Stomach (tissue), 9 donors: ENCODE results near the gene KLK13. TPM values are rescaled to one million over a fixed set of nuclear protein-coding genes. Genes with fewer than 3 reads are reported as not detected.

Experiments used
- DNase-seq, 2 donors: peaks; one replicate each; pipeline versions ENCODE4 v3.0.0 to v3.0.0-alpha.2; 2013 to 2019
- H3K27ac ChIP-seq, 5 donors: fragments of 200-600 bp in 4 of 5; sonication (generic) in 4 of 5; one replicate each; pipeline ENCODE4 v1.5.1; 2013 to 2019; ENCODE audit warnings: mild to moderate bottlenecking in 1 of 5, moderate library complexity in 1 of 5
- H3K27me3 ChIP-seq, 3 donors: fragments of 200-600 bp; sonication (generic); one replicate each; pipeline ENCODE4 v1.5.1; 2017 to 2019; ENCODE audit warnings: mixed run types in 1 of 3
- H3K36me3 ChIP-seq, 4 donors: fragments of 200-600 bp; sonication (generic); 1 replicate in 3 of 4; 2 replicates in 1 of 4; pipeline ENCODE4 v1.5.1; 2016 to 2019
- H3K4me1 ChIP-seq, 4 donors: fragments of 200-600 bp; sonication (generic); one replicate each; pipeline ENCODE4 v1.5.1; 2016 to 2019
- H3K4me3 ChIP-seq, 4 donors: fragments of 200-600 bp; sonication (generic) in 3 of 4; one replicate each; pipeline ENCODE4 v1.5.1; 2016 to 2019; ENCODE audit warnings: mild to moderate bottlenecking in 1 of 4
- H3K9me3 ChIP-seq, 4 donors: fragments of 200-600 bp; sonication (generic); one replicate each; pipeline ENCODE4 v1.5.1; 2016 to 2019
- CTCF ChIP-seq, 7 experiments: fragments of 450-650 bp in 4 of 7; fragments of 200-600 bp in 3 of 7; sonication (generic) in 3 of 7; IDR thresholded peaks; one replicate each; pipeline ENCODE4 v1.5.1; 2016 to 2019; ENCODE audit warnings: antibody characterized with exemption in 7 of 7, control low read depth in 2 of 7, mild to moderate bottlenecking in 1 of 7
- EP300 ChIP-seq: sonication (generic); formaldehyde crosslinking; IDR thresholded peaks from one replicate; pipeline ENCODE4 v1.6.1; 2017; ENCODE audit warnings: antibody characterized with exemption
- POLR2A ChIP-seq, 4 donors: fragments of 450-650 bp; IDR thresholded peaks; one replicate each; pipeline ENCODE4 v1.6.1; 2016; ENCODE audit warnings: antibody characterized with exemption in 4 of 4, control low read depth in 2 of 4, mild to moderate bottlenecking in 1 of 4, moderate library complexity in 1 of 4
- POLR2AphosphoS5 ChIP-seq, 3 donors: sonication (generic); formaldehyde crosslinking; IDR thresholded peaks; one replicate each; pipeline ENCODE4 v1.6.1; 2016; ENCODE audit warnings: antibody characterized with exemption in 3 of 3
- WGBS, 5 donors: extraction: QIAGEN DNeasy Blood & Tissue Kit in 3 of 5; methylation state at CpG; one replicate each; pipeline versions ENCODE4 v1.1.5 to v1.1.7; 2013 to 2018; 5-methylcytosine and 5-hydroxymethylcytosine counted together
- intact Hi-C: fragments of 100-400 bp; cut with DNase I; formaldehyde crosslinking; loops from one replicate; pipeline ENCODE4 v1.15.1; 2023; ENCODE audit warnings: low total_unique reads
- polyA plus RNA-seq, 3 donors: library from polyadenylated mRNA; stranded (reverse); fragments of 200-250 nt; gene quantifications; one replicate each; pipeline ENCODE4 v1.2.3, GENCODE V29; 2013
- total RNA-seq, 5 donors: library from RNA; depleted of rRNA; stranded (reverse); fragments of >200 nt; gene quantifications; one replicate each; pipeline versions ENCODE4 v1.1.0 to v1.2.3, GENCODE V29; 2014 to 2016
- donor health status: healthy with polysubstance abuse.
- donor health status: Bipolar disorder and iron deficiency.
- donor health status: healthy.

The KLK13 gene
- total and polyA plus RNA-seq, 8 donors, result 3.2 to 82.1 (median 9.7) TPM; not detected in 4

- no peak for DNase-seq
- H3K9me3 ChIP-seq, result no peaks in the 10 kb centered on the region
- WGBS, 5 donors, result 2 to 9% (median 4%) methylated on average over 14 to 15 of the region's 15 CpGs
- peak overlapping the region; percentile 60 to 96 (median 89) for H3K4me3 ChIP-seq
- TF ChIP-seq POLR2AphosphoS5 (IDR thresholded peaks at IDR 0.05), result no peak
- TF ChIP-seq CTCF (IDR thresholded peaks at IDR 0.05), result no peak
- TF ChIP-seq POLR2A (IDR thresholded peaks at IDR 0.05), result no peak
- TF ChIP-seq EP300, result no peak
- peak overlapping the region; percentile 12 to 88 (median 60) for H3K27ac ChIP-seq
- peaks cover 1 to 16% (median 10%) of the 10 kb centered on the region in 4 donors for H3K36me3 ChIP-seq
- intact Hi-C loops, result no loop called here
- H3K27me3 ChIP-seq, result peaks cover 0 to 4% (median 0%) of the 10 kb centered on the region in 3 donors
- peaks cover 15 to 31% (median 25%) of the 10 kb centered on the region in 4 donors for H3K4me1 ChIP-seq
Observed at GRCh38 chr19:51108805-51109146, 43.9 kb upstream of the KLK13 start.

- intact Hi-C loops, result no loop called here
- peak within 1 kb of the TSS; percentile 49 to 88 (median 77) for H3K27ac ChIP-seq
- peaks cover 15 to 33% (median 26%) of the 10 kb centered on the region in 4 donors for H3K4me1 ChIP-seq
- 0 to 2% (median 0%) methylated on average over 28 to 43 of the region's 43 CpGs for whole genome bisulfite sequencing, 5 donors
- peaks cover 5 to 20% (median 15%) of the 10 kb centered on the region in 4 donors for H3K36me3 ChIP-seq
- H3K9me3 ChIP-seq, result no peaks in the 10 kb centered on the region
- peak; percentile 98 to 100 for DNase-seq
- peak within 1 kb of the TSS; percentile 60 to 96 (median 89) for H3K4me3 ChIP-seq
- H3K27me3 ChIP-seq, result peaks cover 0 to 4% (median 0%) of the 10 kb centered on the region in 3 donors
- TF ChIP-seq EP300, result no peak
- peak; percentile 49 to 95 (median 94) for TF ChIP-seq POLR2AphosphoS5 (IDR thresholded peaks at IDR 0.05)
- peak in 2 of 7 experiments; percentile 27 to 31 for TF ChIP-seq CTCF (IDR thresholded peaks at IDR 0.05)
Observed at GRCh38 chr19:51108066-51108804, 43.3 kb upstream of the KLK13 start, which contains the start of gene CTU1. TSS of gene CTU1 (minus strand) at chr19:51108409. CDS start at chr19:51104569, 3,840 bp downstream.

GRCh38 chr19:51107406-51108065 is 42.6 kb upstream of the KLK13 start:
- DNase-seq, result no peak
- Histone ChIP-seq H3K4me3 (peak overlapping the region; percentile 60 to 96 (median 89)), H3K27ac (peak overlapping the region in 4 of 5 donors; percentile 52 to 88 (median 78)), H3K4me1 (peaks cover 15 to 40% (median 26%) of the 10 kb centered on the region in 4 donors), H3K36me3 (peaks cover 6 to 23% (median 21%) of the 10 kb centered on the region in 4 donors), H3K9me3 (no peaks in the 10 kb centered on the region), H3K27me3 (peaks cover 0 to 3% (median 0%) of the 10 kb centered on the region in 3 donors)
- intact Hi-C loops, result no loop called here
- no peak for TF ChIP-seq POLR2AphosphoS5 (IDR thresholded peaks at IDR 0.05)
- no peak for TF ChIP-seq POLR2A (IDR thresholded peaks at IDR 0.05)
- no peak for TF ChIP-seq EP300
- no peak for TF ChIP-seq CTCF (IDR thresholded peaks at IDR 0.05)
- WGBS, 5 donors, result 13 to 18% (median 16%) methylated on average over 13 to 18 of the region's 18 CpGs

- WGBS, 5 donors, result 87 to 93% (median 90%) methylated on average over 35 to 49 of the region's 49 CpGs
- Histone ChIP-seq H3K27ac (no peak overlapping the region), H3K4me1 (peaks cover 14 to 63% (median 36%) of the 10 kb centered on the region in 4 donors), H3K36me3 (peaks cover 14 to 54% (median 53%) of the 10 kb centered on the region in 4 donors), H3K27me3 (no peaks in the 10 kb centered on the region), H3K9me3 (no peaks in the 10 kb centered on the region), H3K4me3 (no peak overlapping the region)
- DNase-seq, result no peak
- intact Hi-C loops, result no loop called here
- TF ChIP-seq POLR2AphosphoS5 (IDR thresholded peaks at IDR 0.05) (no peak), EP300 (no peak), POLR2A (IDR thresholded peaks at IDR 0.05) (no peak), CTCF (IDR thresholded peaks at IDR 0.05) (no peak)
Observed at GRCh38 chr19:51103926-51104341, 39.0 kb upstream of the KLK13 start.
